ENCODE data around the gene MTAP.

Gene MTAP

GRCh38 chr9:21961569-21961968, 159.1 kb downstream of the MTAP start:
- TF ChIP-seq, protein P1, sequence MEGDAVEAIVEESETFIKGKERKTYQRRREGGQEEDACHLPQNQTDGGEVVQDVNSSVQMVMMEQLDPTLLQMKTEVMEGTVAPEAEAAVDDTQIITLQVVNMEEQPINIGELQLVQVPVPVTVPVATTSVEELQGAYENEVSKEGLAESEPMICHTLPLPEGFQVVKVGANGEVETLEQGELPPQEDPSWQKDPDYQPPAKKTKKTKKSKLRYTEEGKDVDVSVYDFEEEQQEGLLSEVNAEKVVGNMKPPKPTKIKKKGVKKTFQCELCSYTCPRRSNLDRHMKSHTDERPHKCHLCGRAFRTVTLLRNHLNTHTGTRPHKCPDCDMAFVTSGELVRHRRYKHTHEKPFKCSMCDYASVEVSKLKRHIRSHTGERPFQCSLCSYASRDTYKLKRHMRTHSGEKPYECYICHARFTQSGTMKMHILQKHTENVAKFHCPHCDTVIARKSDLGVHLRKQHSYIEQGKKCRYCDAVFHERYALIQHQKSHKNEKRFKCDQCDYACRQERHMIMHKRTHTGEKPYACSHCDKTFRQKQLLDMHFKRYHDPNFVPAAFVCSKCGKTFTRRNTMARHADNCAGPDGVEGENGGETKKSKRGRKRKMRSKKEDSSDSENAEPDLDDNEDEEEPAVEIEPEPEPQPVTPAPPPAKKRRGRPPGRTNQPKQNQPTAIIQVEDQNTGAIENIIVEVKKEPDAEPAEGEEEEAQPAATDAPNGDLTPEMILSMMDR (IDR thresholded peaks at IDR 0.05): no peak
- Mint-ChIP-seq H3K36me3 (ENCODE audit: low read depth) (no peaks in the 10 kb centered on the region), H3K4me3 (no peak overlapping the region), H3K4me1 (peaks cover 6% of the 10 kb centered on the region), H3K27me3 (ENCODE audit: low read depth, poor library complexity) (peaks cover 51% of the 10 kb centered on the region), H3K9me3 (peaks cover 19% of the 10 kb centered on the region), H3K27ac (no peak overlapping the region)
- DNase-seq: no peak

DNA sequence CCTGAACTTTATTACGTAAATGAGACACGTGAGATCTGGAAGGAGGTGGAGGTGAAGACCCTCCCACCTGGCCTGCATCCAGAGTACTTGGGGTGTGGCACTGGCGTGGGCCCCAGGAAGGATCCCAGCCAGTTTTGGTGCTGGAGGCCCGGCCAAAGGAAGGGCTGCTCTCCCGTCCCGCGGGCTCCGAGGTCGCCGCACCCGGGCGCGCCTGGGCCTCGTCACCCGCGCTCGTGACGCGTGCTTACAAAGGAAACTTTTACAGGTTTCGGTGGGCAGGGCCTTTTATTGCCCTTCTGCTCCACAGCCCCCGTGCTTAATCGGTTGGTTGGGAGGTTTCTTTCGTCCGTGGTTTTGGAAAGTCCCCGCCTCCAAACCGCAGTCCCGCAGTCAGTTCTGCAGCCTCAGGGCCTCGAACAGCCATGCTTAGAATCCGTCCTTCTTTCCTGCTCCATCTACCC, 162.5 kb downstream of the MTAP start:
- Mint-ChIP-seq H3K9me3 (peaks cover 17% of the 10 kb centered on the region), H3K27me3 (ENCODE audit: low read depth, poor library complexity) (peaks cover 83% of the 10 kb centered on the region), H3K36me3 (ENCODE audit: low read depth) (no peaks in the 10 kb centered on the region), H3K4me1 (peaks cover 13% of the 10 kb centered on the region), H3K4me3 (peak overlapping the region; percentile 77), H3K27ac (no peak overlapping the region)
- TF ChIP-seq, protein P1 (IDR thresholded peaks at IDR 0.05): no peak
- DNase-seq: peak; percentile 25

DNA sequence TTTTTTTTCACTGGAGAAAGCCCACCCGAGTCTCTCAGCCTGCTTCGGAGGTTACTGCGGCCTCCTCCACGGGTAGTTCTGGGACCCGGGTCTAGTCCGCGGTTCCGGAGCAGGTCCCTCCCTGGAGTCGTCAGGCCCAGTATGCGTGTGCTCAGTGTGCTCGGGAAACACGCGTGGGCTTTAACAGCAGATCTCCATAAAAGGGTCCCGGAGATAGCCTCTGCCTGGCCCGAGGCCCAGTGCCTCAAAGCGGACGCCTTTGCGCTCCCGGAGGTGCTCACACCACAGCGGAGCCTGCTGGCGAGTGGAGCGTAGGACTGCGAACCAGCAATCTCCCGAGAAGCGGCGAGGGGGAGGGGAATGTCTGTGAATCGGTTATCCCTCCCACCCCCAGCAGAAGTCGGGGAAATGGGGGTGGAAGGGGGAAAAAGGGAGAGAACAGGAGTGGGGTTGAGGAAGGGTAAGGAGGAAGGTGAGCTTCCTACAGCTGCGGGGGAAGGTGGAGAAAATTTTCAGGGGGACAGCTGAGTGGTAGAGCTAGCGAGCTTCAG, 163.0 kb downstream of the MTAP start:
- TF ChIP-seq, protein P1 (IDR thresholded peaks at IDR 0.05): peak; percentile 46
- Mint-ChIP-seq H3K4me3 (peak overlapping the region; percentile 77), H3K36me3 (ENCODE audit: low read depth) (no peaks in the 10 kb centered on the region), H3K27me3 (ENCODE audit: low read depth, poor library complexity) (peaks cover 85% of the 10 kb centered on the region), H3K9me3 (peaks cover 16% of the 10 kb centered on the region), H3K27ac (no peak overlapping the region), H3K4me1 (peaks cover 13% of the 10 kb centered on the region)
- DNase-seq: peak; percentile 71

- TF ChIP-seq, protein P1 (IDR thresholded peaks at IDR 0.05): no peak
- H3K9me3 Mint-ChIP-seq: peaks cover 16% of the 10 kb centered on the region
- peaks cover 17% of the 10 kb centered on the region for H3K4me1 Mint-ChIP-seq
- H3K36me3 Mint-ChIP-seq (ENCODE audit: low read depth): no peaks in the 10 kb centered on the region
- DNase-seq: no peak
- H3K27ac Mint-ChIP-seq: no peak overlapping the region
- no peak overlapping the region for H3K4me3 Mint-ChIP-seq
- H3K27me3 Mint-ChIP-seq (ENCODE audit: low read depth, poor library complexity): peaks cover 89% of the 10 kb centered on the region
These were observed 163.9 kb downstream of the MTAP start for GRCh38 chr9:21966140-21966851.

GRCh38 chr9:21967169-21967568, 164.7 kb downstream of the MTAP start:
- Mint-ChIP-seq H3K9me3 (peaks cover 16% of the 10 kb centered on the region), H3K4me1 (peaks cover 18% of the 10 kb centered on the region), H3K4me3 (no peak overlapping the region), H3K36me3 (ENCODE audit: low read depth) (no peaks in the 10 kb centered on the region), H3K27me3 (ENCODE audit: low read depth, poor library complexity) (peaks cover 98% of the 10 kb centered on the region), H3K27ac (no peak overlapping the region)
- TF ChIP-seq, protein P1 (IDR thresholded peaks at IDR 0.05): no peak
- DNase-seq: no peak

- no peak overlapping the region for H3K4me3 Mint-ChIP-seq
- H3K27me3 Mint-ChIP-seq (ENCODE audit: low read depth, poor library complexity): peaks cover 100% of the 10 kb centered on the region
- H3K9me3 Mint-ChIP-seq: peaks cover 13% of the 10 kb centered on the region
- no peaks in the 10 kb centered on the region for H3K36me3 Mint-ChIP-seq (ENCODE audit: low read depth)
- TF ChIP-seq, protein P1 (IDR thresholded peaks at IDR 0.05): no peak
- no peak for DNase-seq
- H3K4me1 Mint-ChIP-seq: peaks cover 18% of the 10 kb centered on the region
- H3K27ac Mint-ChIP-seq: no peak overlapping the region
These were observed 165.3 kb downstream of the MTAP start for GRCh38 chr9:21967702-21968101.

Measured in nephron progenitor cell (in vitro differentiated cells).